NCI-H1105 treated with DMSO at 0.1 percent for 48 hours (cell line): ENCODE measurements around the gene TSR3.
"Not testable (repeated sequence)": the region's sequence is repeated elsewhere in the genome, so short reads cannot be mapped to it uniquely, and the experiment has no call there.

ENCODE experiments used
- DNase-seq: peaks from one replicate; lab custom pipeline; 2025; lab: John Stamatoyannopoulos, UW

The TSR3 gene

GRCh38 chr16:1337486-1337885 is 14.2 kb downstream of the TSR3 start:
- DNase-seq, result no peak

GRCh38 chr16:1336619-1337018 is 15.1 kb downstream of the TSR3 start:
- DNase-seq, result no peak

GRCh38 chr16:1335996-1336395 is 15.7 kb downstream of the TSR3 start:
- DNase-seq, result peak; percentile 6

GRCh38 chr16:1335211-1335971 is 16.3 kb downstream of the TSR3 start:
- DNase-seq, result peak; percentile 44

- no peak for DNase-seq
Observed at GRCh38 chr16:1334739-1335138, 16.9 kb downstream of the TSR3 start.

- DNase-seq, result no peak
Observed at GRCh38 chr16:1333854-1334700, 17.6 kb downstream of the TSR3 start.

- no peak for DNase-seq
Observed at GRCh38 chr16:1333149-1333812, 18.4 kb downstream of the TSR3 start, which contains the start of gene BAIAP3. Gene BAIAP3, plus strand, starts transcription at chr16:1333645. Its CDS starts 4,905 bp downstream, at chr16:1338550.

GRCh38 chr16:1332618-1333148 is 19.0 kb downstream of the TSR3 start:
- DNase-seq, result no peak

GRCh38 chr16:1331712-1332617 is 19.7 kb downstream of the TSR3 start:
- DNase-seq, result peak; percentile 4

- no peak for DNase-seq
Observed at GRCh38 chr16:1330931-1331711, 20.6 kb downstream of the TSR3 start.

- DNase-seq, result no peak
Observed at GRCh38 chr16:1330260-1330914, 21.3 kb downstream of the TSR3 start.

GRCh38 chr16:1328961-1329360 is 22.7 kb downstream of the TSR3 start:
- DNase-seq, result not testable (repeated sequence)

- not testable (repeated sequence) for DNase-seq
Observed at GRCh38 chr16:1328136-1328535, 23.5 kb downstream of the TSR3 start.

- no peak for DNase-seq
Observed at GRCh38 chr16:1327619-1327947, 24.1 kb downstream of the TSR3 start.

GRCh38 chr16:1326946-1327618 is 24.6 kb downstream of the TSR3 start:
- no peak for DNase-seq

- no peak for DNase-seq
Observed at GRCh38 chr16:1326391-1326790, 25.3 kb downstream of the TSR3 start.

GRCh38 chr16:1325673-1326371 is 25.9 kb downstream of the TSR3 start:
- DNase-seq, result no peak

- no peak for DNase-seq
Observed at GRCh38 chr16:1325261-1325660, 26.4 kb downstream of the TSR3 start.
